Measurements from ENCODE around the gene MTMR3.

MTMR3 gene

GRCh38 chr22:29975494-29975893 lies 92.5 kb downstream of the MTMR3 start:
- no peak for ATAC-seq (replicated peaks)
- Mint-ChIP-seq H3K4me1 (peaks cover 0 to 6% of the 10 kb centered on the region in 2 donors), H3K4me3 (no peak overlapping the region), H3K36me3 (peaks cover 3 to 9% of the 10 kb centered on the region in 2 donors), H3K27me3 (no peaks in the 10 kb centered on the region), H3K27ac (no peak overlapping the region), H3K9me3 (no peaks in the 10 kb centered on the region)
- DNase-seq = no peak

- no peaks in the 10 kb centered on the region for H3K9me3 Mint-ChIP-seq
- ATAC-seq (replicated peaks) (no peak), DNase-seq (no peak)
- H3K4me1 Mint-ChIP-seq = peaks cover 0 to 6% of the 10 kb centered on the region in 2 donors
- H3K4me3 Mint-ChIP-seq = no peak overlapping the region
- H3K27me3 Mint-ChIP-seq = no peaks in the 10 kb centered on the region
- peaks cover 3 to 9% of the 10 kb centered on the region in 2 donors for H3K36me3 Mint-ChIP-seq
- H3K27ac Mint-ChIP-seq = no peak overlapping the region
Observed at GRCh38 chr22:29977107-29977506, 94.1 kb downstream of the MTMR3 start.

GRCh38 chr22:29979777-29980321 lies 96.9 kb downstream of the MTMR3 start:
- no peaks in the 10 kb centered on the region for H3K27me3 Mint-ChIP-seq
- no peak for DNase-seq
- peaks cover 0 to 6% of the 10 kb centered on the region in 2 donors for H3K4me1 Mint-ChIP-seq
- H3K9me3 Mint-ChIP-seq = no peaks in the 10 kb centered on the region
- no peak overlapping the region for H3K27ac Mint-ChIP-seq
- H3K4me3 Mint-ChIP-seq = no peak overlapping the region
- peaks cover 2 to 6% of the 10 kb centered on the region in 2 donors for H3K36me3 Mint-ChIP-seq
- ATAC-seq (replicated peaks) = peak; percentile 68 to 70

GRCh38 chr22:29983296-29983917 lies 100.4 kb downstream of the MTMR3 start:
- peaks cover 7 to 9% of the 10 kb centered on the region in 2 donors for H3K36me3 Mint-ChIP-seq
- no peak overlapping the region for H3K27ac Mint-ChIP-seq
- no peaks in the 10 kb centered on the region for H3K27me3 Mint-ChIP-seq
- H3K4me1 Mint-ChIP-seq = peaks cover 0 to 6% of the 10 kb centered on the region in 2 donors
- no peak overlapping the region for H3K4me3 Mint-ChIP-seq
- no peaks in the 10 kb centered on the region for H3K9me3 Mint-ChIP-seq
- ATAC-seq (replicated peaks) = no peak
- DNase-seq = no peak

- Mint-ChIP-seq H3K36me3 (peaks cover 7 to 9% of the 10 kb centered on the region in 2 donors), H3K27me3 (no peaks in the 10 kb centered on the region), H3K27ac (no peak overlapping the region), H3K4me1 (no peaks in the 10 kb centered on the region), H3K4me3 (no peak overlapping the region), H3K9me3 (no peaks in the 10 kb centered on the region)
- no peak for ATAC-seq (replicated peaks)
- DNase-seq = no peak
Observed at GRCh38 chr22:29985912-29986311, 102.9 kb downstream of the MTMR3 start.

GRCh38 chr22:29987137-29987536 lies 104.2 kb downstream of the MTMR3 start:
- no peaks in the 10 kb centered on the region for H3K27me3 Mint-ChIP-seq
- H3K27ac Mint-ChIP-seq = no peak overlapping the region
- H3K9me3 Mint-ChIP-seq = no peaks in the 10 kb centered on the region
- H3K36me3 Mint-ChIP-seq = peaks cover 11 to 16% of the 10 kb centered on the region in 2 donors
- DNase-seq (no peak), ATAC-seq (replicated peaks) (no peak)
- H3K4me3 Mint-ChIP-seq = no peak overlapping the region
- no peaks in the 10 kb centered on the region for H3K4me1 Mint-ChIP-seq

GRCh38 chr22:29988719-29989118 lies 105.7 kb downstream of the MTMR3 start:
- Mint-ChIP-seq H3K27ac (no peak overlapping the region), H3K27me3 (no peaks in the 10 kb centered on the region), H3K4me3 (no peak overlapping the region), H3K9me3 (no peaks in the 10 kb centered on the region), H3K4me1 (no peaks in the 10 kb centered on the region), H3K36me3 (peaks cover 11 to 20% of the 10 kb centered on the region in 2 donors)
- no peak for DNase-seq
- ATAC-seq (replicated peaks) = no peak

GRCh38 chr22:29989446-29989845 lies 106.5 kb downstream of the MTMR3 start:
- no peak overlapping the region for H3K4me3 Mint-ChIP-seq
- no peaks in the 10 kb centered on the region for H3K4me1 Mint-ChIP-seq
- peaks cover 11 to 19% of the 10 kb centered on the region in 2 donors for H3K36me3 Mint-ChIP-seq
- no peaks in the 10 kb centered on the region for H3K27me3 Mint-ChIP-seq
- H3K27ac Mint-ChIP-seq = no peak overlapping the region
- ATAC-seq (replicated peaks) (no peak), DNase-seq (no peak)
- H3K9me3 Mint-ChIP-seq = no peaks in the 10 kb centered on the region

- Mint-ChIP-seq H3K9me3 (no peaks in the 10 kb centered on the region), H3K36me3 (peaks cover 3 to 13% of the 10 kb centered on the region in 2 donors), H3K4me3 (no peak overlapping the region), H3K27ac (no peak overlapping the region), H3K4me1 (no peaks in the 10 kb centered on the region), H3K27me3 (no peaks in the 10 kb centered on the region)
- no peak for DNase-seq
- ATAC-seq (replicated peaks) = no peak
Observed at GRCh38 chr22:29992341-29993275, 109.6 kb downstream of the MTMR3 start.

GRCh38 chr22:29994027-29994715 lies 111.2 kb downstream of the MTMR3 start:
- ATAC-seq (replicated peaks) (no peak), DNase-seq (no peak)
- peaks cover 6 to 18% of the 10 kb centered on the region in 2 donors for H3K36me3 Mint-ChIP-seq
- H3K27ac Mint-ChIP-seq = no peak overlapping the region
- H3K9me3 Mint-ChIP-seq = no peaks in the 10 kb centered on the region
- no peaks in the 10 kb centered on the region for H3K4me1 Mint-ChIP-seq
- no peaks in the 10 kb centered on the region for H3K27me3 Mint-ChIP-seq
- no peak overlapping the region for H3K4me3 Mint-ChIP-seq

- Mint-ChIP-seq H3K36me3 (peaks cover 6 to 18% of the 10 kb centered on the region in 2 donors), H3K4me1 (no peaks in the 10 kb centered on the region), H3K27me3 (no peaks in the 10 kb centered on the region), H3K27ac (no peak overlapping the region), H3K9me3 (no peaks in the 10 kb centered on the region), H3K4me3 (no peak overlapping the region)
- ATAC-seq (replicated peaks) (no peak), DNase-seq (no peak)
Observed at GRCh38 chr22:29994943-29995342, 112.0 kb downstream of the MTMR3 start.

- Mint-ChIP-seq H3K4me1 (no peaks in the 10 kb centered on the region), H3K9me3 (no peaks in the 10 kb centered on the region), H3K27me3 (no peaks in the 10 kb centered on the region), H3K27ac (no peak overlapping the region), H3K4me3 (no peak overlapping the region), H3K36me3 (peaks cover 4 to 19% of the 10 kb centered on the region in 2 donors)
- ATAC-seq (replicated peaks) = no peak
- no peak for DNase-seq
Observed at GRCh38 chr22:29997107-29997506, 114.1 kb downstream of the MTMR3 start.

- no peak overlapping the region for H3K4me3 Mint-ChIP-seq
- DNase-seq (no peak), ATAC-seq (replicated peaks) (no peak)
- H3K36me3 Mint-ChIP-seq = peaks cover 4 to 19% of the 10 kb centered on the region in 2 donors
- H3K4me1 Mint-ChIP-seq = no peaks in the 10 kb centered on the region
- H3K9me3 Mint-ChIP-seq = no peaks in the 10 kb centered on the region
- no peaks in the 10 kb centered on the region for H3K27me3 Mint-ChIP-seq
- no peak overlapping the region for H3K27ac Mint-ChIP-seq
Observed at GRCh38 chr22:29997516-29997915, 114.5 kb downstream of the MTMR3 start.

GRCh38 chr22:29998627-29999384 lies 115.8 kb downstream of the MTMR3 start:
- no peak overlapping the region for H3K27ac Mint-ChIP-seq
- no peak for ATAC-seq (replicated peaks)
- H3K27me3 Mint-ChIP-seq = no peaks in the 10 kb centered on the region
- H3K4me1 Mint-ChIP-seq = no peaks in the 10 kb centered on the region
- no peak overlapping the region for H3K4me3 Mint-ChIP-seq
- no peaks in the 10 kb centered on the region for H3K9me3 Mint-ChIP-seq
- DNase-seq = no peak
- H3K36me3 Mint-ChIP-seq = peaks cover 8 to 22% of the 10 kb centered on the region in 2 donors
